GM12878 (cell line): Measurements from ENCODE around the gene MYO18B. TPM values are rescaled to one million over a fixed set of nuclear protein-coding genes. Genes with fewer than 3 reads are reported as not detected.
A peak's percentile ranks its signal among the peaks of the same experiment; 100 is the strongest.

ENCODE experiments used
- BCL11A ChIP-seq: IDR thresholded peaks from 2 replicates; pipeline ENCODE4 v1.6.1; 2011; ENCODE audit warnings: low read depth, low read length
- CBX3 ChIP-seq: fragments of 200-600 bp; sonication (generic); IDR thresholded peaks from 2 replicates; pipeline ENCODE4 v1.6.1; 2016; ENCODE audit warnings: low read depth, borderline replicate concordance
- CHD4 ChIP-seq: fragments of 200-600 bp; sonication (generic); IDR thresholded peaks from 2 replicates; pipeline ENCODE4 v1.6.1; 2016; ENCODE audit warnings: mild to moderate bottlenecking
- FOXK2 ChIP-seq: fragments of 450-650 bp; IDR thresholded peaks from 2 replicates; pipeline ENCODE4 v1.6.1; 2017; ENCODE audit warnings: mild to moderate bottlenecking, moderate library complexity
- GABPA ChIP-seq: IDR thresholded peaks from 2 replicates; pipeline ENCODE4 v1.6.1; 2014; ENCODE audit warnings: antibody characterized with exemption, low read depth, mild to moderate bottlenecking, inconsistent platforms
- IKZF1 ChIP-seq: fragments of 450-650 bp; conservative IDR thresholded peaks from 2 replicates; pipeline ENCODE4 v1.6.1; 2017; ENCODE audit warnings: antibody characterized with exemption, mild to moderate bottlenecking
- REST ChIP-seq: IDR thresholded peaks from 2 replicates; pipeline ENCODE4 v1.6.1; 2012; ENCODE audit warnings: mild to moderate bottlenecking, low read depth, low read length
- SIX5 ChIP-seq: IDR thresholded peaks from 2 replicates; pipeline ENCODE4 v1.6.1; 2011; ENCODE audit warnings: mild to moderate bottlenecking, low read depth, low read length, moderate library complexity; ENCODE audit not compliant: severe bottlenecking
- SPI1 ChIP-seq: IDR thresholded peaks from 2 replicates; pipeline ENCODE4 v1.6.1; 2011; ENCODE audit warnings: low read depth, mild to moderate bottlenecking, low read length, moderate library complexity, borderline replicate concordance; ENCODE audit not compliant: insufficient read depth
- ZBTB40 ChIP-seq: fragments of 450-650 bp; IDR thresholded peaks from 2 replicates; pipeline ENCODE4 v1.6.1; 2016; ENCODE audit warnings: mild to moderate bottlenecking, moderate library complexity, borderline replicate concordance
- polyA plus RNA-seq, 11 experiments: library from polyadenylated mRNA; depleted of rRNA in 4 of 11; unstranded in 6 of 11; stranded (reverse) in 5 of 11; fragments of >200 nt; fragmentation: Nextera tagmentation in 4 of 11; fragmentation: Illumina TruSeq in 1 of 11; extraction: Ambion mirVana in 4 of 11; extraction: Trizol in 1 of 11; gene quantifications; 1 replicate in 1 of 11; 2 replicates in 10 of 11; pipeline versions ENCODE4 v1.2.1 to v1.2.3, GENCODE V29; 2011 to 2016; ENCODE audit warnings: inconsistent platforms in 2 of 11, missing spikeins in 2 of 11, low read depth in 1 of 11
- total RNA-seq, 4 experiments: library from RNA; depleted of rRNA in 3 of 4; stranded (reverse); fragments of >200 nt in 3 of 4; fragmentation: Illumina TruSeq in 1 of 4; extraction: Trizol in 1 of 4; gene quantifications; 2 replicates each; pipeline versions ENCODE4 v1.2.1 to v1.2.3, GENCODE V29; 2013 to 2021

MYO18B gene
- total and polyA plus RNA-seq, 10 of the 15 experiments (the other 5 are each of a cell fraction or from before 2014, with no cell fraction given), result 0.05 to 2.1 (median 0.51) TPM; not detected in 1

GRCh38 chr22:25987948-25988347 is 246.0 kb downstream of the MYO18B start (continued):
- TF ChIP-seq REST (no peak), IKZF1 (0 out of 2 replicates have a peak, but pooled peaks have one; percentile 3), ZBTB40 (peak; percentile 47; the same call in 1 of the 2 replicates), GABPA (peak; percentile 80), CBX3 (no peak), CHD4 (no peak), SIX5 (peak; percentile 11), SPI1 (peak; percentile 93), FOXK2 (no peak), BCL11A (0 out of 2 replicates have a peak, but pooled peaks have one; percentile 26)
